Activated naive CD8-positive, alpha-beta T cell treated with anti-CD3 and anti-CD28 coated beads, Interleukin-2, amount 10 ng/mL, durations not matched to agents 7 days and 5 days (primary cell): ENCODE measurements around the gene CDK11A. TPM values are rescaled to one million over a fixed set of nuclear protein-coding genes. Genes with fewer than 3 reads are reported as not detected.
"Not testable (repeated sequence)": the region's sequence is repeated elsewhere in the genome, so short reads cannot be mapped to it uniquely, and the experiment has no call there.

ENCODE experiments used
- ATAC-seq: fragments of 150-1000 bp; cut with Tn5 transposase; one replicate; pipeline ENCODE4 v1.10.0; 2021; ENCODE audit warnings: low read depth, moderate library complexity
- POLR2A ChIA-PET: fragments of 350-600 bp; sonication (Branson Sonifier 250); formaldehyde crosslinking; loops from one replicate; lab custom pipeline; 2021; ENCODE audit warnings: antibody characterized with exemption; lab: Charles Lee
- DNase-seq: peaks from one replicate; pipeline ENCODE4 v3.0.0; 2021
- H3K27ac Mint-ChIP-seq: one replicate; pipeline ENCODE4 v1.8.0; 2022; ENCODE audit warnings: mild to moderate bottlenecking, mixed read lengths
- H3K27me3 Mint-ChIP-seq: one replicate; pipeline ENCODE4 v1.8.0; 2022; ENCODE audit warnings: mild to moderate bottlenecking, moderate library complexity, mixed read lengths
- H3K36me3 Mint-ChIP-seq: one replicate; pipeline ENCODE4 v1.8.0; 2021; ENCODE audit warnings: mild to moderate bottlenecking, mixed read lengths
- H3K4me1 Mint-ChIP-seq: one replicate; pipeline ENCODE4 v1.8.0; 2021; ENCODE audit warnings: mixed read lengths
- H3K4me3 Mint-ChIP-seq: one replicate; pipeline ENCODE4 v1.8.0; 2022; ENCODE audit warnings: mild to moderate bottlenecking, moderate library complexity, mixed read lengths
- H3K9me3 Mint-ChIP-seq: one replicate; pipeline ENCODE4 v1.8.0; 2021; ENCODE audit warnings: mixed read lengths
- total RNA-seq, 2 experiments: library from RNA; stranded (reverse); gene quantifications; one replicate each; pipeline ENCODE4 v1.2.3, GENCODE V29; 2021

The CDK11A gene
- total RNA-seq, 2 experiments from 2014 or later = 104 to 106 TPM

GRCh38 chr1:1746566-1746909 is 22.4 kb upstream of the CDK11A start:
- H3K27me3 Mint-ChIP-seq, DNase-seq, H3K9me3 Mint-ChIP-seq, H3K4me1 Mint-ChIP-seq, H3K36me3 Mint-ChIP-seq, POLR2A ChIA-PET: not testable (repeated sequence)
- H3K27ac Mint-ChIP-seq = peak overlapping the region; percentile 89
- peak overlapping the region; percentile 53 for H3K4me3 Mint-ChIP-seq
- peak; percentile 82 for ATAC-seq

- peak; percentile 95 for DNase-seq
- H3K27ac Mint-ChIP-seq = peak overlapping the region; percentile 89
- H3K9me3 Mint-ChIP-seq, H3K4me1 Mint-ChIP-seq, POLR2A ChIA-PET, H3K27me3 Mint-ChIP-seq, H3K36me3 Mint-ChIP-seq: not testable (repeated sequence)
- ATAC-seq = peak; percentile 71
- peak overlapping the region; percentile 69 for H3K4me3 Mint-ChIP-seq
Observed at GRCh38 chr1:1745651-1746565, 21.8 kb upstream of the CDK11A start.

DNA sequence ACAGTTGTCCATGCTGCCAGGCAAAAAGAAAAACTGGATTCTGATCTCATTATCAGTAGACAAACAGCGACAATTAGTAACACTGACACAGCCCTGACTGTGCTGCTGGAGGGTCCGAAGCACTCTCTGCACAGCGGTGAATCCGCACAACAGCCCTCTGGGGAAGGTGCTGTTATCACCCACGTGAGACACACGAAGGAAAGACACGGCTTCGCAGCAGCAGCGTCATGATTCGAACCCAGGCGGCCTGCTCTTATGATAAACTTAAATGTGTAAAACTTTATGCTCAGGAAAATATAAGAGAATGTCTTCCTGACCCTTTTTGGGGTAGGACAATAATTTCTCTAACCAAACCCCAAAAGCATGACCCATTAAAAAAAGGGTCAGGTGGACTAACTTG is 18.4 kb upstream of the CDK11A start:
- H3K36me3 Mint-ChIP-seq, H3K27me3 Mint-ChIP-seq, H3K4me1 Mint-ChIP-seq, ATAC-seq, DNase-seq, H3K27ac Mint-ChIP-seq, POLR2A ChIA-PET, H3K9me3 Mint-ChIP-seq, H3K4me3 Mint-ChIP-seq: not testable (repeated sequence)

DNA sequence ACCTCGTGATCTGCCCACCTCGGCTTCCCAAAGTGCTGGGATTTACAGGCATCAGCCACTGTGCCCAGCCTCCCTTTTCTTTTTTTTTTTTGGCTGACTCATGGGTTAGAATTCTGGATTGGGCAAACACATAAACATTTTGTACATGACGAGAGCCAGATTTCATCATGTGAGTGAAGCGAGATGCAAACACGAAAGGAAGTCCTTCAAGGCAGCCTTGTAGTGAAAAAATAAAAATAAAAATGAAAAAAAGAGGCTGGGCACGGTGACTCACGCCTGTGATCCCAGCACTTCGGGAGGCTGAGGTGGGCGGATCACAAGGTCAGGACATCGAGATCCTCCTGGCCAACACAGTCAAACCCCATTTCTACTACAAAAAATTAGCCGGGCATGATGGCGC is 16.9 kb upstream of the CDK11A start:
- H3K4me1 Mint-ChIP-seq, DNase-seq, H3K9me3 Mint-ChIP-seq, ATAC-seq, H3K27ac Mint-ChIP-seq, H3K36me3 Mint-ChIP-seq, H3K4me3 Mint-ChIP-seq, H3K27me3 Mint-ChIP-seq, POLR2A ChIA-PET: not testable (repeated sequence)

GRCh38 chr1:1738799-1739337 is 14.7 kb upstream of the CDK11A start:
- H3K36me3 Mint-ChIP-seq, H3K27ac Mint-ChIP-seq, H3K9me3 Mint-ChIP-seq, POLR2A ChIA-PET, DNase-seq, H3K27me3 Mint-ChIP-seq, H3K4me1 Mint-ChIP-seq, H3K4me3 Mint-ChIP-seq: not testable (repeated sequence)
- ATAC-seq = peak; percentile 64

DNA sequence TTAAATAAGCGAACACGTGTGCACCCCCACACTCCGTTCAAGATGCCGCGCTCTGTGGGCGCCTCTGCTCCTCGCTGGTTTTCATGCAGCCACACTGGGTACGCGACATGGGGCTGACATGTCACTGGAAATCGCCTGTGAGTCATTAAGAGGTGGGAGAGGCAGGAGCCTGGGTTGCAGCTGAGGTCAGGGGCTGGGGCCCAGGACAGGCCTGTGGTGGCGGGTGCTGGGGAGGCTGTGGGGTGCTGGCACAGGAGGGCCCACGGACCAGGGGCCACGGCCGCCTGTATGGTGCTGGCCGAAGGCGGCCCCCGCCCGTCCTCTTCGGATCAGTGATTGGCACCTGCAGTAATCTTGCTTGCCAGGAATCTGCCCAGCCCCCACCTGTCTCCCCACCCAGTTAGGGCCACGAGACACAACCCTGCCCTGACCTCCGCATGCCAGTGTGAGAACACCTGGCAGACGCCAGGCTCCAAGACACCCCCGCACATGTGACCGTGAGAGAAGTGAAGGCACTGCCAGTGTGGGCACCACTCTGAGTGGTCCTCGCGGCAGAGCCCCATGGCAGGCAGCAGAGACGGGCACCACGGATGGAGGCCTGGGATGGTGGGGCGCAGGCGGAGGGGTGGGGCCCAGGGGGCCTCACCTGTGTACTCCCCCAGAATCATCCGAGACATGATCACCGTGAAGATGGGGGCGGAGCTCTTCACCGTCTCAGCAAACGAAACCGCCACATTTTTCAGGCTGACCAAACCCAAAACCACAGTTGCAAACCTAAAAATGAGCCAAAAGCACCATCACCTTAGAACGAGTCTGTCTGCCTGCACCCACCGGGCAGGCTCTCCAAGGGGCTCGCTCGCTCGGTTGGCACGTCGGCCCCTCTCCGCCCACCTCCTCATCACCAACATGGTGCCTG is 13.8 kb upstream of the CDK11A start:
- H3K36me3 Mint-ChIP-seq, H3K4me1 Mint-ChIP-seq, DNase-seq, H3K4me3 Mint-ChIP-seq, H3K27me3 Mint-ChIP-seq, ATAC-seq, POLR2A ChIA-PET, H3K27ac Mint-ChIP-seq, H3K9me3 Mint-ChIP-seq: not testable (repeated sequence)

DNA sequence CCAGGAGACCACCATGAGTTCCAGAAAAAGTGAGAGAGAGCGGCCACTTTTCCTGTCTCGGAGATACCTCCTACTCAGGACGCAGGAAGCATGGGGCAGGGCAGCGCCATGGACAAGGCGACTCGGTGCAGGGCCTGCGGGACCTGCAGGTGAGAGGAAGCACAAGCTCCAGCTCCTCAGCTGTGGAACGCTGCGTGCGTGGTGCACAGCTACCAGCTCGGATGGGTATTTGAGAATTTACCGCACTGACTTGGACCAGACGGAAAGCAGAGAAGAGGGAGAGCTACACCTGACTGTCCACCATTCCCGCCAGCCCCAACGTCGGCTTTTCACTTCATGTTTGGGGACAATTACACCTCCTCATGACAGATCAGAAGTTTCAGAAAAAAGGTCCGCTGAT is 8.2 kb upstream of the CDK11A start:
- ATAC-seq (no peak), DNase-seq (no peak)
- Mint-ChIP-seq H3K27ac (no peak overlapping the region), H3K4me1 (peaks cover 7% of the 10 kb centered on the region), H3K4me3 (no peak overlapping the region), H3K9me3 (no peaks in the 10 kb centered on the region), H3K36me3 (peaks cover 10% of the 10 kb centered on the region), H3K27me3 (no peaks in the 10 kb centered on the region)
- POLR2A ChIA-PET = no interaction called here

DNA sequence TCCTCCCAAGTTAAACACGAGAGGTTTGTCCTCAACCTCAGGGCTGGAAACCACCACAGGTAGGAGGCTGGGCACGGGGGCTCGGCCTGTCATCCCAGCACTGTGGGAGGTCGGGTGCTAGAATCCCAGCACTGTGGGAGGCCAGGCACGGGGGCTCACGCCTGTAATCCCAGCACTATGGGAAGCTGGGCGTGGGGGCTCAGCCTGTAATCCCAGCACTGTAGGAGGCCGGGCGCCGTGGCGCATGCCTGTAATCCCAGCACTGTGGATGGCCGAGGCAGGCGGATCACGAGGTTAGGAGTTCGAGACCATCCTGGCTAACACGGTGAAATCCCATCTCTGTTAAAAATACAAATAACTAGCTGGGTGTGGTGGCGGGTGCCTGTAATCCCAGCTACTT is 6.7 kb upstream of the CDK11A start:
- POLR2A ChIA-PET = no interaction called here
- H3K36me3 Mint-ChIP-seq = peaks cover 10% of the 10 kb centered on the region
- no peaks in the 10 kb centered on the region for H3K9me3 Mint-ChIP-seq
- H3K27ac Mint-ChIP-seq = no peak overlapping the region
- no peak overlapping the region for H3K4me3 Mint-ChIP-seq
- DNase-seq (no peak), ATAC-seq (no peak)
- peaks cover 7% of the 10 kb centered on the region for H3K4me1 Mint-ChIP-seq
- no peaks in the 10 kb centered on the region for H3K27me3 Mint-ChIP-seq

DNA sequence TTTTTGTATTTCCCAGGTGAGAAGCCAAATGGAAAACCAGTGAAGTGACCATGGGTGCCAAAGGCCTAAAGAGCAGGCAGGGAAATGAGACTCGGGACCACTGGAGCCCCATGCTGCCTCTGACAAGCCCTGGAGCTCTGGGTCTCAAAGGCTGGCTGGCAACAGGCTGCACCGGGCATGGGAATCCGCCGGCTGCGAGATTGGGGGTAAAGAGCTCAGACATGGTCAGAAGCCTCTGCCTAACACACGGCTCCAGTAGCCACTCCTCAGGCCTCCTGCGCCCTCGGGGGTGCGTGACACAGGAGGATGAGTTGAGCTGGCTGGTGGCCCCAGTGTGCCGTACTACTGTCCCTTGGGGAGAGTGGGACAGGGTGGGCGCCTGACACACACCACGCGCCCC is 6.1 kb upstream of the CDK11A start:
- POLR2A ChIA-PET, ATAC-seq, DNase-seq, H3K4me1 Mint-ChIP-seq, H3K36me3 Mint-ChIP-seq, H3K4me3 Mint-ChIP-seq, H3K9me3 Mint-ChIP-seq, H3K27me3 Mint-ChIP-seq, H3K27ac Mint-ChIP-seq: not testable (repeated sequence)

DNA sequence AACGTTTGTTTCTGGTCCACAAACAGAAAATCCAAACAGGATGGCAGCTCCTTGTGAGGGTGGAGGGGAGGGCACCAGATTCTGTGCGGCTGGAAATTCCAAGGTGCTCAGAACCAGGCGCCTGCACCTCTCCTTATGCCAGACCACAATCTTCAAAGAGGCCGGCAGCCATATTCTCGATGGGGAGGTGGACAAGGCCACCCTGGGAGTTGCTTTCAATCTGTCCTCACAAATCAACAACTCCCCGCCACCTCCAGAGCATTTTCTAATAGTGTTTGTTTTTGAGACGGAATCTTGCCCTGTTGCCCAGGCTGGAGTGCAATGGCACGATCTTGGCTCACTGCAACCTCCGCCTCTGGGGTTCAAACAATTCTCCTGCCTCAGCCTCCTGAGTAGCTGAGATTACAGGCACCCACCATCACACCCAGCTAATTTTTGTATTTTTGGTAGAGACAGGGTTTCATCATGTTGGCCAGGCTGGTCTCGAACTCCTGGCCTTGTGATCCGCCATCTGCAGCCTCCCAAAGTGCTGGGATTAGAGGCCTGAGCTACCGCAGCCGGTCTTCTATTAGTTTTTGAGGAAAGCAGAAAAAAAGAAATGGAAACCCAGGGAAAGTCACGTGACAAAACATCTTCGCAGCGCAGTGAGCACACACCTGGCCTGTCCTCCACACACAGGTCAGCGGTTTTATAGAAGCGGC is 5.1 kb upstream of the CDK11A start:
- H3K27me3 Mint-ChIP-seq, POLR2A ChIA-PET, H3K36me3 Mint-ChIP-seq, H3K4me3 Mint-ChIP-seq, DNase-seq, H3K4me1 Mint-ChIP-seq, ATAC-seq, H3K9me3 Mint-ChIP-seq: not testable (repeated sequence)
- H3K27ac Mint-ChIP-seq = peak overlapping the region; percentile 79

- H3K4me1 Mint-ChIP-seq, H3K27me3 Mint-ChIP-seq, H3K36me3 Mint-ChIP-seq, POLR2A ChIA-PET, ATAC-seq, H3K9me3 Mint-ChIP-seq, DNase-seq: not testable (repeated sequence)
- Mint-ChIP-seq H3K4me3 (peak overlapping the region; percentile 68), H3K27ac (peak overlapping the region; percentile 86)
Observed at GRCh38 chr1:1728308-1729005, 4.3 kb upstream of the CDK11A start.

DNA sequence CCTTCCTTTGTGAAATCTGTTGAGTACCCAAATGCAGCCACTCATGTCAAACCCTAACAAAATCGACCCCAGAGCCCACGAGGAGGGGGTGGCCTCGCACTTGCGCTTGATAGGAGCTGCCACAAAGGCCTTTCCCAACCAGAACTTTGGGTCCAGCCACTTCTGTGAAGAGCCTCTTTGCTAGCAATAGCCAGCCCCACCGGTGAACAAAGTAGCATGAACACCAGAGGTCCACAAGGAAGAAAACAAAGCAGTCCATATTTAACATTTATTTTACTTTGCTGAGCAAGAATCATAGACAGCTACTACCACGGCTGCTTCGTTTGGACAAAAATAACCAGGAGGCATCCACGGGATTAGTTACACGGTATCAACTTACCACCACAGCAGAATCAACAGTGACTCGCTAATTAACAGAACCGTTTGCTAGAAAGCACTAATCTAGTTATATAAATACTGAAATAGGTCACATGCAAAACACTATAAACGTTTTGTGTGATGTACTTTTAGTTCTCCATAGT is 3.0 kb upstream of the CDK11A start:
- H3K27ac Mint-ChIP-seq, H3K36me3 Mint-ChIP-seq, POLR2A ChIA-PET, DNase-seq, H3K4me3 Mint-ChIP-seq, ATAC-seq, H3K27me3 Mint-ChIP-seq, H3K4me1 Mint-ChIP-seq, H3K9me3 Mint-ChIP-seq: not testable (repeated sequence)
